OCI-LY1 (cell line): ENCODE results near the gene MAGEA3.
"Not testable (repeated sequence)": the region's sequence is repeated elsewhere in the genome, so short reads cannot be mapped to it uniquely, and the experiment has no call there.

ENCODE experiments used
- H2AFZ ChIP-seq: fragments of 200-600 bp; sonication (generic), shearing (Covaris generic); 2 replicates; pipeline ENCODE4 v1.6.0; 2014; ENCODE audit warnings: antibody characterized with exemption, mild to moderate bottlenecking, low read length
- H3F3A ChIP-seq: fragments of 200-600 bp; sonication (generic), shearing (Covaris generic); 2 replicates; pipeline ENCODE4 v1.6.0; 2014; ENCODE audit warnings: mild to moderate bottlenecking, antibody characterized with exemption, low read length, moderate library complexity; ENCODE audit not compliant: insufficient read depth
- H3K27ac ChIP-seq: fragments of 200-600 bp; sonication (generic); 2 replicates; pipeline ENCODE4 v1.5.1; 2014; ENCODE audit warnings: low read length, mixed run types, mild to moderate bottlenecking, low read depth; ENCODE audit not compliant: poor library complexity, severe bottlenecking
- H3K27me3 ChIP-seq: fragments of 200-600 bp; sonication (generic); 2 replicates; pipeline ENCODE4 v1.6.0; 2014; ENCODE audit warnings: antibody characterized with exemption, mild to moderate bottlenecking, low read length, moderate library complexity; ENCODE audit not compliant: insufficient read depth
- H3K36me3 ChIP-seq: fragments of 200-600 bp; sonication (generic); 2 replicates; pipeline ENCODE4 v1.6.1; 2014; ENCODE audit warnings: mild to moderate bottlenecking, antibody characterized with exemption, low read length, moderate library complexity, mixed read lengths; ENCODE audit not compliant: insufficient read depth
- H3K4me1 ChIP-seq: fragments of 200-600 bp; sonication (generic); 2 replicates; pipeline ENCODE4 v1.5.1; 2014; ENCODE audit warnings: mild to moderate bottlenecking, low read length, moderate library complexity; ENCODE audit not compliant: insufficient read depth, severe bottlenecking
- H3K4me2 ChIP-seq: fragments of 200-600 bp; sonication (generic), shearing (Covaris generic); 2 replicates; pipeline ENCODE4 v1.6.1; 2014; ENCODE audit warnings: low read length
- H3K4me3 ChIP-seq: fragments of 200-600 bp; sonication (generic); 2 replicates; pipeline ENCODE4 v1.5.1; 2014; ENCODE audit warnings: low read length, low read depth, mild to moderate bottlenecking, mixed read lengths; ENCODE audit not compliant: poor library complexity, severe bottlenecking
- H3K79me2 ChIP-seq: fragments of 200-600 bp; shearing (Covaris generic); 2 replicates; pipeline ENCODE4 v1.6.1; 2016; ENCODE audit warnings: mixed run types, low read length, mixed read lengths; ENCODE audit not compliant: insufficient read depth
- H3K9ac ChIP-seq: fragments of 200-600 bp; sonication (generic), shearing (Covaris generic); 2 replicates; pipeline ENCODE4 v1.6.1; 2014; ENCODE audit warnings: mild to moderate bottlenecking, low read length, mixed read lengths
- H3K9me2 ChIP-seq: fragments of 200-600 bp; sonication (generic), shearing (Covaris generic); 2 replicates; pipeline ENCODE4 v1.6.1; 2014; ENCODE audit warnings: low read depth, mild to moderate bottlenecking, low read length, mixed read lengths
- H3K9me3 ChIP-seq: fragments of 200-600 bp; shearing (Covaris generic); 2 replicates; pipeline ENCODE4 v1.6.1; 2014; ENCODE audit warnings: low read length, mixed read lengths
- H4K20me1 ChIP-seq: fragments of 200-600 bp; sonication (generic), shearing (Covaris generic); 2 replicates; pipeline ENCODE4 v1.6.0; 2016; ENCODE audit warnings: mild to moderate bottlenecking, low read length; ENCODE audit not compliant: insufficient read depth
- CTCF ChIP-seq: fragments of 200-600 bp; sonication (generic), shearing (Covaris generic); IDR thresholded peaks from 2 replicates; pipeline ENCODE4 v1.5.1; 2017; ENCODE audit warnings: mild to moderate bottlenecking, antibody characterized with exemption, low read length, moderate library complexity, mixed read lengths
- EZH2 ChIP-seq: fragments of 200-600 bp; sonication (generic), shearing (Covaris generic); IDR thresholded peaks from 2 replicates; pipeline ENCODE4 v1.8.0; 2017; ENCODE audit warnings: borderline replicate concordance, mixed run types, mild to moderate bottlenecking, antibody characterized with exemption, low read length, moderate library complexity, mixed read lengths

Gene MAGEA3

GRCh38 chrX:152735860-152736511 is 37.4 kb downstream of the MAGEA3 start:
- Histone ChIP-seq H3K4me2 (no peak overlapping the region), H3K36me3 (no peaks in the 10 kb centered on the region), H3K9me2 (no peaks in the 10 kb centered on the region), H2AFZ (no peak overlapping the region), H3K27me3 (no peaks in the 10 kb centered on the region), H3K4me3 (no peak overlapping the region), H3K79me2 (no peaks in the 10 kb centered on the region), H3K27ac (no peak overlapping the region), H3K9ac (no peak overlapping the region), H4K20me1 (no peaks in the 10 kb centered on the region), H3K9me3 (no peaks in the 10 kb centered on the region), H3F3A (no peaks in the 10 kb centered on the region), H3K4me1 (no peaks in the 10 kb centered on the region)
- no peak for TF ChIP-seq EZH2
- TF ChIP-seq CTCF = no peak

GRCh38 chrX:152736528-152736927 is 37.9 kb downstream of the MAGEA3 start:
- not testable (repeated sequence) for H3K36me3 ChIP-seq, H3K4me2 ChIP-seq, H3K9ac ChIP-seq, H3K9me3 ChIP-seq, H3K4me1 ChIP-seq, H2AFZ ChIP-seq, H3K27ac ChIP-seq, H3F3A ChIP-seq, H3K79me2 ChIP-seq, H3K9me2 ChIP-seq, H4K20me1 ChIP-seq, H3K4me3 ChIP-seq, H3K27me3 ChIP-seq

GRCh38 chrX:152738560-152738959 is 40.0 kb downstream of the MAGEA3 start:
- H3K4me2 ChIP-seq = no peak overlapping the region
- no peak overlapping the region for H2AFZ ChIP-seq
- H3K9ac ChIP-seq = no peak overlapping the region
- no peak for TF ChIP-seq EZH2
- no peak for TF ChIP-seq CTCF
- no peaks in the 10 kb centered on the region for H3K9me3 ChIP-seq
- no peak overlapping the region for H3K27ac ChIP-seq
- no peaks in the 10 kb centered on the region for H3K79me2 ChIP-seq
- H3K36me3 ChIP-seq = no peaks in the 10 kb centered on the region
- H4K20me1 ChIP-seq = no peaks in the 10 kb centered on the region
- no peaks in the 10 kb centered on the region for H3K9me2 ChIP-seq
- no peaks in the 10 kb centered on the region for H3F3A ChIP-seq
- H3K4me3 ChIP-seq = no peak overlapping the region
- H3K27me3 ChIP-seq = no peaks in the 10 kb centered on the region
- H3K4me1 ChIP-seq = no peaks in the 10 kb centered on the region
